Esophagus muscularis mucosa (tissue), 4 donors: ENCODE measurements around the gene PPP2R3B. TPM values are rescaled to one million over a fixed set of nuclear protein-coding genes. Genes with fewer than 3 reads are reported as not detected.

Source experiments
- DNase-seq: peaks from one replicate; pipeline ENCODE4 v3.0.0-alpha.2; 2017; ENCODE audit errors: extremely low spot score
- H3K27ac ChIP-seq, 4 donors: fragments of 200-600 bp; sonication (generic); replicated peaks in 1 of 4; 1 replicate in 3 of 4; 2 replicates in 1 of 4; pipeline ENCODE4 v1.5.1; 2016 to 2019; ENCODE audit warnings: mild to moderate bottlenecking in 1 of 4
- H3K27me3 ChIP-seq, 4 donors: fragments of 200-600 bp; sonication (generic); one replicate each; pipeline versions ENCODE4 v1.5.1 to v1.6.0; 2016 to 2019
- H3K36me3 ChIP-seq, 4 donors: fragments of 200-600 bp; sonication (generic); one replicate each; pipeline ENCODE4 v1.5.1; 2016 to 2019
- H3K4me1 ChIP-seq, 4 donors: fragments of 200-600 bp; sonication (generic); one replicate each; pipeline ENCODE4 v1.5.1; 2016 to 2019
- H3K4me3 ChIP-seq, 4 donors: fragments of 200-600 bp; sonication (generic); 1 replicate in 2 of 4; 2 replicates in 2 of 4; pipeline ENCODE4 v1.5.1; 2016 to 2019; ENCODE audit warnings: mild to moderate bottlenecking in 4 of 4, moderate library complexity in 1 of 4
- H3K9me3 ChIP-seq, 4 donors: fragments of 200-600 bp; sonication (generic); 1 replicate in 3 of 4; 2 replicates in 1 of 4; pipeline ENCODE4 v1.5.1; 2016 to 2019
- CTCF ChIP-seq, 3 experiments: fragments of 200-600 bp in 2 of 3; fragments of 450-650 bp in 1 of 3; sonication (generic) in 2 of 3; IDR thresholded peaks; one replicate each; pipeline ENCODE4 v1.5.1; 2017 to 2019; ENCODE audit warnings: antibody characterized with exemption in 3 of 3, mild to moderate bottlenecking in 2 of 3, moderate library complexity in 1 of 3
- EP300 ChIP-seq: sonication (generic); formaldehyde crosslinking; IDR thresholded peaks from one replicate; pipeline ENCODE4 v1.6.1; 2017; ENCODE audit warnings: antibody characterized with exemption
- POLR2A ChIP-seq: fragments of 450-650 bp; IDR thresholded peaks from one replicate; pipeline ENCODE4 v1.6.1; 2017; ENCODE audit warnings: antibody characterized with exemption, moderate library complexity, mild to moderate bottlenecking, low read depth
- POLR2AphosphoS5 ChIP-seq, 2 donors: sonication (generic); formaldehyde crosslinking; IDR thresholded peaks; one replicate each; pipeline ENCODE4 v1.6.1; 2017; ENCODE audit warnings: antibody characterized with exemption in 2 of 2
- WGBS: methylation state at CpG from one replicate; pipeline ENCODE4 v1.1.5; 2018; 5-methylcytosine and 5-hydroxymethylcytosine counted together
- intact Hi-C: fragments of 100-400 bp; cut with DNase I; formaldehyde crosslinking; loops from one replicate; pipeline ENCODE4 v1.15.1; 2023
- total RNA-seq, 4 donors: library from RNA; depleted of rRNA; stranded (reverse); fragments of >200 nt; gene quantifications; one replicate each; pipeline versions ENCODE4 v1.1.0 to v1.2.1, GENCODE V29; 2016

Gene PPP2R3B
- total RNA-seq, 4 donors from 2014 or later, result 4.0 to 8.3 (median 5.4) TPM

GRCh38 chrX:370244-370962, 16.3 kb downstream of the PPP2R3B start:
- no peak overlapping the region for H3K27ac ChIP-seq
- no peaks in the 10 kb centered on the region for H3K36me3 ChIP-seq
- no peak for TF ChIP-seq EP300
- no peak for TF ChIP-seq POLR2A
- TF ChIP-seq CTCF (IDR thresholded peaks at IDR 0.05), result no peak
- TF ChIP-seq POLR2AphosphoS5 (IDR thresholded peaks at IDR 0.05), result no peak
- DNase-seq, result no peak
- 98% methylated on average over 25 of the region's 43 CpGs for WGBS
- H3K9me3 ChIP-seq, result no peaks in the 10 kb centered on the region
- intact Hi-C loops, result no loop called here
- no peak overlapping the region for H3K4me3 ChIP-seq
- H3K4me1 ChIP-seq, result peaks cover 8 to 26% (median 24%) of the 10 kb centered on the region in 4 donors
- H3K27me3 ChIP-seq, result peaks cover 0 to 66% (median 9%) of the 10 kb centered on the region in 4 donors

GRCh38 chrX:369563-370101, 17.1 kb downstream of the PPP2R3B start:
- Histone ChIP-seq H3K27ac (no peak overlapping the region), H3K36me3 (no peaks in the 10 kb centered on the region), H3K27me3 (peaks cover 0 to 58% (median 5%) of the 10 kb centered on the region in 4 donors), H3K9me3 (no peaks in the 10 kb centered on the region), H3K4me1 (peaks cover 8 to 21% (median 21%) of the 10 kb centered on the region in 4 donors), H3K4me3 (no peak overlapping the region)
- 91% methylated on average over 18 of the region's 34 CpGs for WGBS
- TF ChIP-seq POLR2AphosphoS5 (IDR thresholded peaks at IDR 0.05) (no peak), POLR2A (no peak), EP300 (no peak), CTCF (IDR thresholded peaks at IDR 0.05) (no peak)
- intact Hi-C loops, result no loop called here
- DNase-seq, result no peak

GRCh38 chrX:368811-369562, 17.7 kb downstream of the PPP2R3B start:
- H3K27ac ChIP-seq, result no peak overlapping the region
- no peaks in the 10 kb centered on the region for H3K9me3 ChIP-seq
- peaks cover 0 to 1% (median 0%) of the 10 kb centered on the region in 4 donors for H3K36me3 ChIP-seq
- H3K4me1 ChIP-seq, result peaks cover 3 to 15% (median 14%) of the 10 kb centered on the region in 4 donors
- WGBS, result 73% methylated on average over 22 of the region's 25 CpGs
- intact Hi-C loops, result no loop called here
- no peak for TF ChIP-seq POLR2AphosphoS5 (IDR thresholded peaks at IDR 0.05)
- TF ChIP-seq POLR2A, result no peak
- TF ChIP-seq EP300, result no peak
- no peak for TF ChIP-seq CTCF (IDR thresholded peaks at IDR 0.05)
- no peak overlapping the region for H3K4me3 ChIP-seq
- no peak for DNase-seq
- H3K27me3 ChIP-seq, result peaks cover 0 to 52% (median 2%) of the 10 kb centered on the region in 4 donors

GRCh38 chrX:367866-368265, 18.8 kb downstream of the PPP2R3B start:
- intact Hi-C loops, result no loop called here
- no peak for DNase-seq
- no peak for TF ChIP-seq POLR2A
- no peak for TF ChIP-seq CTCF (IDR thresholded peaks at IDR 0.05)
- TF ChIP-seq EP300, result no peak
- TF ChIP-seq POLR2AphosphoS5 (IDR thresholded peaks at IDR 0.05), result no peak
- 87% methylated on average over 4 of the region's 17 CpGs for WGBS
- Histone ChIP-seq H3K36me3 (peaks cover 0 to 4% (median 0%) of the 10 kb centered on the region in 4 donors), H3K4me1 (peaks cover 0 to 4% (median 4%) of the 10 kb centered on the region in 4 donors), H3K4me3 (no peak overlapping the region), H3K9me3 (no peaks in the 10 kb centered on the region), H3K27me3 (peaks cover 0 to 42% (median 2%) of the 10 kb centered on the region in 4 donors), H3K27ac (no peak overlapping the region)
